22Rv1 (cell line): ENCODE results near the gene VEPH1.
A peak's percentile ranks its signal among the peaks of the same experiment; 100 is the strongest.

Source experiments
- H3K27ac ChIP-seq: fragments of 450-650 bp; 2 replicates; pipeline ENCODE4 v1.5.1; 2017
- ZFX ChIP-seq: fragments of 450-650 bp; IDR thresholded peaks from 2 replicates; pipeline ENCODE4 v1.6.1; 2017; ENCODE audit warnings: antibody characterized with exemption, borderline replicate concordance
- TF ChIP-seq, protein P1 (sequence below): fragments of 450-650 bp; IDR thresholded peaks from 2 replicates; pipeline ENCODE4 v1.5.1; 2017; ENCODE audit warnings: mild to moderate bottlenecking

Gene VEPH1

DNA sequence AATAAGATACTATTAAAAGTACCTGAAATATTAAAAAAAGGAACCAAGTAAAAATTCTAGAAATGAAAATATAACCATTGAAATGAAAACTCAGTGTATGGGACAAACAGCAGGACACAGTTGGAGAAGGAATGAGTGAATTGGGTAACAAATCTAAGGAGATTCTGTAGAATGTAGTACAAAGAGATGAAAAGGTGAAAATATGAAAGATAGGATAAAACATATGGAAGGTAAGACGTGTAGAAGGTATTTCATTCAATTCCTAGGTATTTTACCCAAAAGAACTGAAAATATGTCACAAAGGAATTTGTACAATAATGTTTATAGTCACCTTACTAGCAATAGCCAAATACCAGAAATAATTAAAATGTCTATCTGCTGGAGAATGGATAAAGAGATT, 260.4 kb downstream of the VEPH1 start:
- TF ChIP-seq, protein P1, sequence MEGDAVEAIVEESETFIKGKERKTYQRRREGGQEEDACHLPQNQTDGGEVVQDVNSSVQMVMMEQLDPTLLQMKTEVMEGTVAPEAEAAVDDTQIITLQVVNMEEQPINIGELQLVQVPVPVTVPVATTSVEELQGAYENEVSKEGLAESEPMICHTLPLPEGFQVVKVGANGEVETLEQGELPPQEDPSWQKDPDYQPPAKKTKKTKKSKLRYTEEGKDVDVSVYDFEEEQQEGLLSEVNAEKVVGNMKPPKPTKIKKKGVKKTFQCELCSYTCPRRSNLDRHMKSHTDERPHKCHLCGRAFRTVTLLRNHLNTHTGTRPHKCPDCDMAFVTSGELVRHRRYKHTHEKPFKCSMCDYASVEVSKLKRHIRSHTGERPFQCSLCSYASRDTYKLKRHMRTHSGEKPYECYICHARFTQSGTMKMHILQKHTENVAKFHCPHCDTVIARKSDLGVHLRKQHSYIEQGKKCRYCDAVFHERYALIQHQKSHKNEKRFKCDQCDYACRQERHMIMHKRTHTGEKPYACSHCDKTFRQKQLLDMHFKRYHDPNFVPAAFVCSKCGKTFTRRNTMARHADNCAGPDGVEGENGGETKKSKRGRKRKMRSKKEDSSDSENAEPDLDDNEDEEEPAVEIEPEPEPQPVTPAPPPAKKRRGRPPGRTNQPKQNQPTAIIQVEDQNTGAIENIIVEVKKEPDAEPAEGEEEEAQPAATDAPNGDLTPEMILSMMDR = no peak
- no peak for TF ChIP-seq ZFX
- H3K27ac ChIP-seq = no peak overlapping the region

- H3K27ac ChIP-seq = no peak overlapping the region
- TF ChIP-seq ZFX = no peak
- TF ChIP-seq, protein P1 = no peak
These were observed 261.6 kb downstream of the VEPH1 start for GRCh38 chr3:157241599-157241998.

DNA sequence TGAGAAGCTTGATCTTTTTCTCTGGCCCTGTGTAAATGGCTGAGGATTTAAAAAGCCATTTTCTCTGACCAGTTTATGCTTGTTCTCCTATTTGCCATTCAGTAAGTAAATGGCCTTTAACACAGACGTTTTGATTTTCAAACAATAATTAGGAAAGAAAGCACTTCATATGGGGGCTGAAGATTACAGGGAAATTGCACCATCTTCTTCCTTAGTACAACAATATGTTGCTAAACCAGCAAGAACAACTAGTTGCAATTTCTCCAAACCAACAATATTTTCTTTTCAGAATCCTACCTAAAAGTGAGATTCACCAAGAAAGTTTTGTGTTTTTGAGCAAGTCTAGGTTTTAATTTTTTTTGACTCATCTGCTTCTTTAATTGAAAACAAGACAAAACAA, 262.8 kb downstream of the VEPH1 start:
- TF ChIP-seq, protein P1 = no peak
- TF ChIP-seq ZFX = no peak
- no peak overlapping the region for H3K27ac ChIP-seq

DNA sequence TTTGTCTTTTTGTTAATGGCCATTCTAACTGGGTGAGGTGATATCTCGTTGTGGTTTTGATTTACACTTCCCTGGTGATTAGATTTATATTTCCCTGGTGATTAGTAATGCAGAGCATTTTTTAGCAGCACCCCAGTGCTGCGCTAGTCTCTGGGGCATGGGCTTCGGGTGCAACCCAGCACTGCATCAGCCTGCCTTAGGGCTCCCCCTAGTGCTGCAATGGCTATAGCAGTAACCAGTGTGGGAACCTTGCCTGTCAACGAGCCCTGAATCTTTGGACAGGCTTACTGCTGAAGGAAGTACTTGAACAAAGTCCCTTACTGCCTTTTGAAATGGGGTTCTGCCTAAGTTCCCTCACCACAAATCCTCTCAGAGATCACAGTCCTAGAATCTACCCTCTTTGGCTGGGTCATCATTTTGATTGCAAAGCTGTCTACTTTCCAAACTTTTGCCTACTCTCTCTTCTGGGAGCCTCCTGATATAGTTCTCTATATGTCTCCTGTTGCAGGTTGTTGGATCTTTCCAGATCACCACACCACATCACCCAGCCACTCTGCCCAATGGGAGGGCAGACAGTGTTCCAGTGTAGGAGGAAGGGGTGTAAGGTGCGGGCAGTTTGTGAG, 264.0 kb downstream of the VEPH1 start:
- no peak overlapping the region for H3K27ac ChIP-seq

DNA sequence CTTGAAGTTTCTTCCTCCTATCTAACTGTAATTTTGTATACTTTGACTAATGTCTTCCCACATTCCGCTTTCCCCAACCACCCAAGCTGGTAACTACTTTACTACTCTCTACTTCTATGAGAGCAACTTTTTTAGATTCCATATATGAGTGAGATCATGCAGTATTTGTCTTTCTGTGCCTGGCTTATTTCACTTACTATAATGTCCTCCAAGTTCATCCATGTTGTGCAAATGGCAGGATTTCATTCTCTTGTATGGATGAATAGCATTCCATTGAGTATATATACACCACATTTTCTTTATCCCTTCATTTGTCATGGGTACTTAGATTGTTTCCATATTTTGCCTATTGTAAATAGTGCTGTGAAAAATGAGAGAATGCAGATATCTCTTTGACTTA, 264.8 kb downstream of the VEPH1 start:
- TF ChIP-seq ZFX = no peak
- TF ChIP-seq, protein P1 = no peak
- no peak overlapping the region for H3K27ac ChIP-seq

More for the DNA sequence above, 264.0 kb downstream of the VEPH1 start:
- no peak for TF ChIP-seq ZFX
- TF ChIP-seq, protein P1 = peak; percentile 91

GRCh38 chr3:157237886-157238285, 265.3 kb downstream of the VEPH1 start:
- H3K27ac ChIP-seq = no peak overlapping the region
- no peak for TF ChIP-seq ZFX
- TF ChIP-seq, protein P1 = no peak

DNA sequence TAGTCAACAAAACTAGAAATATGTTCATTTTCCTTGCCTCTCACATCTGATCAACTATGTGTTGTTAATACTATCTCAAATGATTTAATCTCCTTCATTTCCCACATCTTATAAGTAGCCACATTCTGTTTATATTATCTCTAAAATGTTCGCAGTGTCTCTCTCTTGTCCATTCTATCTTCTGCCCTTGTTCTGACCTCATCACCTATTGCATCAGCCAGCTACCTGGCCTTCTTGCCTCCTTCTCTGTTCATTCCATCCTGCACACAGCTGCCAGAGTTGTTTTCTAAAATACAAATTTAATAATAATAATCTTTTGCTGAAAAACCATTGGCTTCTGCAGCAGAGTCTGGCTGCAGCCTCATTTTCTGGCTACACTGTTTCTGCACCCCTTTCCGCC, 267.9 kb downstream of the VEPH1 start:
- H3K27ac ChIP-seq = no peak overlapping the region
- TF ChIP-seq, protein P1 = no peak
- TF ChIP-seq ZFX = no peak
